Activated CD8-positive, alpha-beta memory T cell treated with anti-CD3 and anti-CD28 coated beads for 36 hours (primary cell): ENCODE results near the gene SLC66A3. TPM values are rescaled to one million over a fixed set of nuclear protein-coding genes. Genes with fewer than 3 reads are reported as not detected.

Source experiments
- CTCF ChIA-PET: fragments of 350-600 bp; sonication (Branson Sonifier 250); formaldehyde crosslinking; loops from one replicate; lab custom pipeline; 2021; ENCODE audit warnings: antibody characterized with exemption; lab: Charles Lee
- POLR2A ChIA-PET: fragments of 350-600 bp; sonication (Branson Sonifier 250); formaldehyde crosslinking; loops from one replicate; lab custom pipeline; 2021; ENCODE audit warnings: antibody characterized with exemption; lab: Charles Lee
- total RNA-seq, 2 experiments: library from RNA; stranded (reverse); gene quantifications; one replicate each; pipeline ENCODE4 v1.2.3, GENCODE V29; 2021

Gene SLC66A3
- 10 to 100 TPM; 10.2 to 11.1 TPM for total RNA-seq

- ChIA-PET POLR2A (interaction anchor here (0.6 to 2.4 kb wide), 4 partner anchors 23 to 343 kb away, joined by 3 to 10 read pairs (median 8); partner anchors contain the start of genes PDIA6 and ROCK2), CTCF (interaction anchor here (0.5 to 2.4 kb wide), 3 partner anchors 23 to 492 kb away, joined by 3 to 11 read pairs (median 3); a partner anchor contains a TSS)
Observed at GRCh38 chr2:11155381-11156035, at the start of gene SLC66A3. Gene SLC66A3, plus strand, starts transcription at chr2:11155467. Its CDS starts 80 bp downstream, at chr2:11155547.

GRCh38 chr2:11109002-11109401 lies 46.3 kb upstream of the SLC66A3 start:
- POLR2A ChIA-PET: no interaction called here
- CTCF ChIA-PET: interaction anchor here (0.9 kb wide), 1 partner anchor 276 kb away, joined by 3 read pairs; no protein-coding TSS in a partner anchor

GRCh38 chr2:11112870-11113428 lies 42.3 kb upstream of the SLC66A3 start:
- POLR2A ChIA-PET: no interaction called here

GRCh38 chr2:11117776-11118175 lies 37.5 kb upstream of the SLC66A3 start:
- ChIA-PET CTCF (interaction anchor here (1.2 to 1.3 kb wide), 2 partner anchors 14 to 282 kb away, joined by 3 to 4 read pairs; no protein-coding TSS in a partner anchor), POLR2A (no interaction called here)

More at GRCh38 chr2:11112870-11113428, 42.3 kb upstream of the SLC66A3 start:
- CTCF ChIA-PET: interaction anchor here (1.4 kb wide), 1 partner anchor 11 kb away, joined by 3 read pairs; no protein-coding TSS in a partner anchor

- CTCF ChIA-PET: interaction anchor here (0.6 to 2.2 kb wide), 2 partner anchors 286 to 358 kb away, joined by 3 to 5 read pairs; no protein-coding TSS in a partner anchor
- POLR2A ChIA-PET: no interaction called here
Observed at GRCh38 chr2:11118761-11119160, 36.5 kb upstream of the SLC66A3 start.

- ChIA-PET CTCF (interaction anchor here (0.8 to 2.0 kb wide), 3 partner anchors 286 to 289 kb away, joined by 3 to 6 read pairs (median 4); no protein-coding TSS in a partner anchor), POLR2A (no interaction called here)
Observed at GRCh38 chr2:11121099-11121822, 34.0 kb upstream of the SLC66A3 start.

GRCh38 chr2:11121823-11122155 lies 33.5 kb upstream of the SLC66A3 start:
- POLR2A ChIA-PET: no interaction called here
- CTCF ChIA-PET: interaction anchor here (3.0 to 5.1 kb wide), 3 partner anchors 11 to 289 kb away, joined by 10 to 45 read pairs (median 21); a partner anchor contains a TSS

GRCh38 chr2:11122380-11122779 lies 32.9 kb upstream of the SLC66A3 start:
- ChIA-PET CTCF (interaction anchor here (3.0 to 5.1 kb wide), 3 partner anchors 10 to 289 kb away, joined by 10 to 45 read pairs (median 21); a partner anchor contains a TSS), POLR2A (no interaction called here)

GRCh38 chr2:11123001-11123809 lies 32.1 kb upstream of the SLC66A3 start:
- ChIA-PET POLR2A (no interaction called here), CTCF (interaction anchor here (1.3 to 5.1 kb wide), 6 partner anchors 9 to 299 kb away, joined by 4 to 45 read pairs (median 8); a partner anchor contains a TSS)

- CTCF ChIA-PET: interaction anchor here (0.6 to 5.1 kb wide), 15 partner anchors 8 to 307 kb away, joined by 3 to 45 read pairs (median 4); a partner anchor contains a TSS
Observed at GRCh38 chr2:11123856-11124759, 31.2 kb upstream of the SLC66A3 start.

GRCh38 chr2:11124760-11125068 lies 30.6 kb upstream of the SLC66A3 start:
- ChIA-PET POLR2A (no interaction called here), CTCF (interaction anchor here (0.6 to 5.1 kb wide), 12 partner anchors 8 to 307 kb away, joined by 3 to 45 read pairs (median 4); a partner anchor contains a TSS)

More at GRCh38 chr2:11123856-11124759, 31.2 kb upstream of the SLC66A3 start:
- POLR2A ChIA-PET: no interaction called here

GRCh38 chr2:11127761-11128160 lies 27.5 kb upstream of the SLC66A3 start:
- ChIA-PET CTCF (interaction anchor here (0.6 kb wide), 1 partner anchor 104 kb away, joined by 3 read pairs; no protein-coding TSS in a partner anchor), POLR2A (no interaction called here)

- ChIA-PET CTCF (interaction anchor here (1.3 to 2.3 kb wide), 2 partner anchors 293 to 456 kb away, joined by 4 to 10 read pairs; no protein-coding TSS in a partner anchor), POLR2A (no interaction called here)
Observed at GRCh38 chr2:11128243-11128951, 26.9 kb upstream of the SLC66A3 start.

GRCh38 chr2:11129598-11130449 lies 25.4 kb upstream of the SLC66A3 start:
- CTCF ChIA-PET: interaction anchor here (0.5 to 4.5 kb wide), 5 partner anchors 108 to 454 kb away, joined by 3 to 31 read pairs (median 4); no protein-coding TSS in a partner anchor
- POLR2A ChIA-PET: no interaction called here

- CTCF ChIA-PET: interaction anchor here (0.8 to 4.5 kb wide), 9 partner anchors 8 to 451 kb away, joined by 3 to 59 read pairs (median 4); no protein-coding TSS in a partner anchor
- POLR2A ChIA-PET: interaction anchor here (0.6 to 2.5 kb wide), 2 partner anchors 23 to 350 kb away, joined by 3 to 9 read pairs; partner anchors contain the start of gene SLC66A3
Observed at GRCh38 chr2:11131166-11131920, 23.9 kb upstream of the SLC66A3 start.
